HepG2 (cell line): ENCODE results near the gene GART. TPM values are rescaled to one million over a fixed set of nuclear protein-coding genes. Genes with fewer than 3 reads are reported as not detected.

Source experiments
- CBFB ChIP-seq: sonication (generic); formaldehyde crosslinking; IDR thresholded peaks from 2 replicates; pipeline ENCODE4 v1.4.0; 2020; ENCODE audit warnings: missing genetic modification reagents
- DMAP1 ChIP-seq: IDR thresholded peaks from 2 replicates; pipeline ENCODE4 v1.6.1; 2016
- KDM5B ChIP-seq: sonication (generic); formaldehyde crosslinking; IDR thresholded peaks from 2 replicates; pipeline ENCODE4 v1.4.0; 2020; ENCODE audit warnings: missing genetic modification reagents, mild to moderate bottlenecking, borderline replicate concordance
- KLF9 ChIP-seq: IDR thresholded peaks from 2 replicates; pipeline ENCODE4 v1.6.1; 2016; ENCODE audit warnings: low read depth
- KMT2A ChIP-seq: sonication (generic); formaldehyde crosslinking; IDR thresholded peaks from 2 replicates; pipeline ENCODE4 v1.4.0; 2020; ENCODE audit warnings: missing genetic modification reagents
- NR2C2 ChIP-seq: sonication (generic); formaldehyde crosslinking; IDR thresholded peaks from 2 replicates; pipeline ENCODE4 v1.4.0; 2020; ENCODE audit warnings: missing genetic modification reagents, mild to moderate bottlenecking, moderate library complexity, borderline replicate concordance
- ONECUT2 ChIP-seq: sonication (generic); formaldehyde crosslinking; IDR thresholded peaks from 2 replicates; pipeline ENCODE4 v1.4.0; 2020; ENCODE audit warnings: missing genetic modification reagents
- SP4 ChIP-seq: sonication (generic); formaldehyde crosslinking; IDR thresholded peaks from 2 replicates; pipeline ENCODE4 v1.8.1; 2023; ENCODE audit warnings: mild to moderate bottlenecking, missing genetic modification reagents
- ZKSCAN8 ChIP-seq: IDR thresholded peaks from 2 replicates; pipeline ENCODE4 v1.6.1; 2016; ENCODE audit warnings: borderline replicate concordance, missing genetic modification reagents, missing compliant biosample characterization
- ZNF230 ChIP-seq: sonication (generic); formaldehyde crosslinking; IDR thresholded peaks from 2 replicates; pipeline ENCODE4 v1.4.0; 2020; ENCODE audit warnings: mild to moderate bottlenecking, missing genetic modification reagents
- ZNF337 ChIP-seq: sonication (generic); formaldehyde crosslinking; IDR thresholded peaks from 2 replicates; pipeline ENCODE4 v1.5.1; 2020; ENCODE audit warnings: missing genetic modification reagents, low read depth, mild to moderate bottlenecking, borderline replicate concordance
- ZNF484 ChIP-seq: sonication (generic); formaldehyde crosslinking; IDR thresholded peaks from 2 replicates; pipeline ENCODE4 v1.5.1; 2020; ENCODE audit warnings: mild to moderate bottlenecking, low read depth, missing genetic modification reagents, borderline replicate concordance
- polyA plus RNA-seq, 8 experiments: library from polyadenylated mRNA; depleted of rRNA in 3 of 8; stranded (reverse) in 7 of 8; unstranded in 1 of 8; fragments of >200 nt; fragmentation: Illumina TruSeq in 4 of 8; extraction: Trizol in 4 of 8; gene quantifications; 2 replicates each; pipeline versions ENCODE4 v1.2.1 to v1.2.3, GENCODE V29; 2011 to 2016; ENCODE audit warnings: low read depth in 4 of 8, missing spikeins in 1 of 8, mixed read lengths in 1 of 8; ENCODE audit not compliant: insufficient read depth in 1 of 8
- total RNA-seq, 5 experiments: library from RNA; depleted of rRNA; stranded (reverse); fragments of >200 nt; fragmentation: Illumina TruSeq; extraction: Trizol; gene quantifications; 2 replicates each; pipeline ENCODE4 v1.2.3, GENCODE V29; 2016; ENCODE audit warnings: low read depth in 1 of 5
- TF ChIP-seq, protein P1 (sequence below): sonication (generic); formaldehyde crosslinking; IDR thresholded peaks from 2 replicates; pipeline ENCODE4 v1.9.0; 2022; ENCODE audit warnings: missing genetic modification reagents, mild to moderate bottlenecking, borderline replicate concordance
- TF ChIP-seq, protein P2 (sequence below): IDR thresholded peaks from 2 replicates; pipeline ENCODE4 v1.6.1; 2016; ENCODE audit warnings: missing compliant biosample characterization, missing genetic modification reagents, borderline replicate concordance
- TF ChIP-seq, protein P3 (sequence below): sonication (generic); formaldehyde crosslinking; IDR thresholded peaks from 2 replicates; pipeline ENCODE4 v1.8.1; 2023; ENCODE audit warnings: mild to moderate bottlenecking, moderate library complexity, missing genetic modification reagents
- TF ChIP-seq, protein P4 (sequence below): fragments of 450-650 bp; IDR thresholded peaks from 2 replicates; pipeline ENCODE4 v1.6.1; 2017
- TF ChIP-seq, protein P5 (sequence below): IDR thresholded peaks from 2 replicates; pipeline ENCODE4 v1.6.1; 2012; ENCODE audit warnings: inconsistent platforms
- TF ChIP-seq, protein P6 (sequence below): sonication (generic); IDR thresholded peaks from 2 replicates; pipeline ENCODE4 v1.6.1; 2016; ENCODE audit warnings: low read depth, borderline replicate concordance
- TF ChIP-seq, protein P7 (sequence below): sonication (generic); formaldehyde crosslinking; IDR thresholded peaks from 2 replicates; pipeline ENCODE4 v1.5.0; 2020; ENCODE audit warnings: mild to moderate bottlenecking, missing genetic modification reagents

GART gene
- total and polyA plus RNA-seq, 2 of the 13 experiments (the other 11 are each of a cell fraction or from before 2014, with no cell fraction given): 17.9 to 109 TPM

DNA sequence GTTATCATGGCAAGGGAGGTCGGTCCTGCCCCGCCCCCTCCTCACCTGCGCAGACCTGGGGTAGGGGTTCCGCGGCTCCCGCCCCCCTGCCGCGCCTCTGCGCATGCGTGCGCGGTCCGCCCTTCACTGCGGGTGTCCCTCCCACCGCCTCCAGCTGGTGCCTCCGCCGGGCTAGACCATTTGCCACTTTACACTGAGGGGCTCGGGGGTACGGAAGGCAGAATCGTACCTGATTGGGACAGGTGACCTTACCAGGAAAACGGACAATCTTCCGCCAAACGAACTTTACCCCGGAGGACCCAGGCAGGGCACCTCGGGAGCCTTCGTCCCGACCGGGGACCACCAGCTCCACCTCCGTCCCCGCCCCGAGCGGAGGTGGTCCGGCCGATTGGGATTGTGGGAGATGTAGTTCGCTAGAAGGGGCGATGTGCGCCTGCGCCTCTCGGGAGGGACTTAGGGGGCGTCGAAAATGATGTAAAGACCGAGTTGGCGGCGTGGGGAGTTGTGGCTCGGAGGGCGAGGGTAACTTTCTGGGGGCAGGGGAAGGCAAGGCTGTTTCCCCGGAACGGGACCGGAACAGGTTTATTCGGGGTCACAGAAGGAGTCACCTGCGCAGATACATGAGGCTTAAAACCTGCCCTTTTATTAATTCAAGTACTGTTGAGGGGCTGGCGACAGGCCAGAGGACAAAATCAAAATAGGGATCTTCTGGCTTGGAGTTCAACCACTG, 50.4 kb downstream of the GART start, which contains the start of gene DNAJC28 (continued):
- TF ChIP-seq ZNF484 (CRISPR knock-in tag) (no peak), ZKSCAN8 (CRISPR knock-in tag) (no peak; the same call in 1 of the 2 replicates), ONECUT2 (no peak), DMAP1 (CRISPR knock-in tag) (peak; percentile 55), ZNF230 (CRISPR knock-in tag) (no peak), NR2C2 (CRISPR knock-in tag) (peak; percentile 70; the same call in 1 of the 2 replicates), CBFB (CRISPR knock-in tag) (peak; percentile 50; the same call in 1 of the 2 replicates), KDM5B (CRISPR knock-in tag) (peak; percentile 69; the same call in 1 of the 2 replicates), SP4 (CRISPR knock-in tag) (peak; percentile 73; the same call in 1 of the 2 replicates), ZNF337 (CRISPR knock-in tag) (0 out of 2 replicates have a peak, but pooled peaks have one; percentile 40), KMT2A (CRISPR knock-in tag) (peak; percentile 18; the same call in 1 of the 2 replicates), KLF9 (CRISPR knock-in tag) (no peak)
- TF ChIP-seq, protein P1, sequence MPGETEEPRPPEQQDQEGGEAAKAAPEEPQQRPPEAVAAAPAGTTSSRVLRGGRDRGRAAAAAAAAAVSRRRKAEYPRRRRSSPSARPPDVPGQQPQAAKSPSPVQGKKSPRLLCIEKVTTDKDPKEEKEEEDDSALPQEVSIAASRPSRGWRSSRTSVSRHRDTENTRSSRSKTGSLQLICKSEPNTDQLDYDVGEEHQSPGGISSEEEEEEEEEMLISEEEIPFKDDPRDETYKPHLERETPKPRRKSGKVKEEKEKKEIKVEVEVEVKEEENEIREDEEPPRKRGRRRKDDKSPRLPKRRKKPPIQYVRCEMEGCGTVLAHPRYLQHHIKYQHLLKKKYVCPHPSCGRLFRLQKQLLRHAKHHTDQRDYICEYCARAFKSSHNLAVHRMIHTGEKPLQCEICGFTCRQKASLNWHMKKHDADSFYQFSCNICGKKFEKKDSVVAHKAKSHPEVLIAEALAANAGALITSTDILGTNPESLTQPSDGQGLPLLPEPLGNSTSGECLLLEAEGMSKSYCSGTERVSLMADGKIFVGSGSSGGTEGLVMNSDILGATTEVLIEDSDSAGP (CRISPR knock-in tag): peak; percentile 49; the same call in 1 of the 2 replicates
- TF ChIP-seq, protein P2, sequence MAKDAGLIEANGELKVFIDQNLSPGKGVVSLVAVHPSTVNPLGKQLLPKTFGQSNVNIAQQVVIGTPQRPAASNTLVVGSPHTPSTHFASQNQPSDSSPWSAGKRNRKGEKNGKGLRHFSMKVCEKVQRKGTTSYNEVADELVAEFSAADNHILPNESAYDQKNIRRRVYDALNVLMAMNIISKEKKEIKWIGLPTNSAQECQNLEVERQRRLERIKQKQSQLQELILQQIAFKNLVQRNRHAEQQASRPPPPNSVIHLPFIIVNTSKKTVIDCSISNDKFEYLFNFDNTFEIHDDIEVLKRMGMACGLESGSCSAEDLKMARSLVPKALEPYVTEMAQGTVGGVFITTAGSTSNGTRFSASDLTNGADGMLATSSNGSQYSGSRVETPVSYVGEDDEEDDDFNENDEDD (CRISPR knock-in tag): peak; percentile 62; the same call in 1 of the 2 replicates
- TF ChIP-seq, protein P3, sequence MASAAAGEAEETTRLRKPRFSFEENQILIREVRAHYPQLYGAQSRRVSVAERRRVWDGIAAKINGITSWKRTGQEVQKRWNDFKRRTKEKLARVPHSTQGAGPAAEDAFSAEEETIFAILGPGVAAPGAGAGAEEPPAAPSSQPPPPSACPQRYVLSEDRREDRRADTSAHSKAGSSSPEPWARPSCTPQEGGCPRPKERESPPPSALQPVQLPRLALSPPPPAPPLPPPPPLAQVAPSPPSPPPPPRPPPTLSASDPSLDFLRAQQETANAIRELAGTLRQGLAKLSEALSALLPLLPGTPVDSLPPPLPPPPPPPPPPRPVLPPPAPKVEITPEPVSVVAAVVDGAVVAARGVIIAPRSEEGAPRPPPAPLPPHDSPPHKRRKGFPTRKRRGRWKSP: 0 out of 2 replicates have a peak, but pooled peaks have one; percentile 49
- TF ChIP-seq, protein P4, sequence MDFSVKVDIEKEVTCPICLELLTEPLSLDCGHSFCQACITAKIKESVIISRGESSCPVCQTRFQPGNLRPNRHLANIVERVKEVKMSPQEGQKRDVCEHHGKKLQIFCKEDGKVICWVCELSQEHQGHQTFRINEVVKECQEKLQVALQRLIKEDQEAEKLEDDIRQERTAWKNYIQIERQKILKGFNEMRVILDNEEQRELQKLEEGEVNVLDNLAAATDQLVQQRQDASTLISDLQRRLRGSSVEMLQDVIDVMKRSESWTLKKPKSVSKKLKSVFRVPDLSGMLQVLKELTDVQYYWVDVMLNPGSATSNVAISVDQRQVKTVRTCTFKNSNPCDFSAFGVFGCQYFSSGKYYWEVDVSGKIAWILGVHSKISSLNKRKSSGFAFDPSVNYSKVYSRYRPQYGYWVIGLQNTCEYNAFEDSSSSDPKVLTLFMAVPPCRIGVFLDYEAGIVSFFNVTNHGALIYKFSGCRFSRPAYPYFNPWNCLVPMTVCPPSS: no peak
- TF ChIP-seq, protein P5, sequence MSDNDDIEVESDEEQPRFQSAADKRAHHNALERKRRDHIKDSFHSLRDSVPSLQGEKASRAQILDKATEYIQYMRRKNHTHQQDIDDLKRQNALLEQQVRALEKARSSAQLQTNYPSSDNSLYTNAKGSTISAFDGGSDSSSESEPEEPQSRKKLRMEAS: peak; percentile 47
- TF ChIP-seq, protein P6, sequence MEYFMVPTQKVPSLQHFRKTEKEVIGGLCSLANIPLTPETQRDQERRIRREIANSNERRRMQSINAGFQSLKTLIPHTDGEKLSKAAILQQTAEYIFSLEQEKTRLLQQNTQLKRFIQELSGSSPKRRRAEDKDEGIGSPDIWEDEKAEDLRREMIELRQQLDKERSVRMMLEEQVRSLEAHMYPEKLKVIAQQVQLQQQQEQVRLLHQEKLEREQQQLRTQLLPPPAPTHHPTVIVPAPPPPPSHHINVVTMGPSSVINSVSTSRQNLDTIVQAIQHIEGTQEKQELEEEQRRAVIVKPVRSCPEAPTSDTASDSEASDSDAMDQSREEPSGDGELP: peak; percentile 96
- TF ChIP-seq, protein P7, sequence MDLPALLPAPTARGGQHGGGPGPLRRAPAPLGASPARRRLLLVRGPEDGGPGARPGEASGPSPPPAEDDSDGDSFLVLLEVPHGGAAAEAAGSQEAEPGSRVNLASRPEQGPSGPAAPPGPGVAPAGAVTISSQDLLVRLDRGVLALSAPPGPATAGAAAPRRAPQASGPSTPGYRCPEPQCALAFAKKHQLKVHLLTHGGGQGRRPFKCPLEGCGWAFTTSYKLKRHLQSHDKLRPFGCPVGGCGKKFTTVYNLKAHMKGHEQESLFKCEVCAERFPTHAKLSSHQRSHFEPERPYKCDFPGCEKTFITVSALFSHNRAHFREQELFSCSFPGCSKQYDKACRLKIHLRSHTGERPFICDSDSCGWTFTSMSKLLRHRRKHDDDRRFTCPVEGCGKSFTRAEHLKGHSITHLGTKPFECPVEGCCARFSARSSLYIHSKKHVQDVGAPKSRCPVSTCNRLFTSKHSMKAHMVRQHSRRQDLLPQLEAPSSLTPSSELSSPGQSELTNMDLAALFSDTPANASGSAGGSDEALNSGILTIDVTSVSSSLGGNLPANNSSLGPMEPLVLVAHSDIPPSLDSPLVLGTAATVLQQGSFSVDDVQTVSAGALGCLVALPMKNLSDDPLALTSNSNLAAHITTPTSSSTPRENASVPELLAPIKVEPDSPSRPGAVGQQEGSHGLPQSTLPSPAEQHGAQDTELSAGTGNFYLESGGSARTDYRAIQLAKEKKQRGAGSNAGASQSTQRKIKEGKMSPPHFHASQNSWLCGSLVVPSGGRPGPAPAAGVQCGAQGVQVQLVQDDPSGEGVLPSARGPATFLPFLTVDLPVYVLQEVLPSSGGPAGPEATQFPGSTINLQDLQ: no peak
